Stromal cell of bone marrow (primary cell): ENCODE measurements around the gene IRF3.

Experiments
- DNase-seq: peaks from one replicate; pipeline ENCODE4 v3.0.0-alpha.2; 2012; ENCODE audit warnings: low read depth

IRF3 gene

GRCh38 chr19:49616945-49617344 lies 48.7 kb downstream of the IRF3 start:
- DNase-seq: no peak

DNA sequence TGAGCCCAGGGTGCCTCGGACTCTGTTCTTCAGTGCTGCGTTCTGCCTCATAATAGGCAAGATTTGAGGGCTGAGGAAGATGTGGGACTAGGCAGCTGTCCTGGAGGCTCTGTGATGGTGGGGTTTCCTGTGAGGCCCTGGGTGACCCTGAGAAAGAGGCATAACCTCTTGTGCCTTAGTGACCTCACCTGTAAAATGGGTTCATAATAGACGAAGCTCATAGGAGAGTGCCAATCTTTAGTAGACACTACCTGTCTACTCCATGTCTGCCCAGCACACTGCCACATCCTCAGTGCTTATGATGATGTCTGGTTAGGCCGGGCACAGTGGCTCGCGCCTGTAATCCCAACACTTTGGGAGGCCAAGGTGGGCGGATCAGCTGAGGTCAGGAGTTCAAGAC lies 49.1 kb downstream of the IRF3 start:
- no peak for DNase-seq

- no peak for DNase-seq
Observed at GRCh38 chr19:49615861-49616260, 49.8 kb downstream of the IRF3 start.

DNA sequence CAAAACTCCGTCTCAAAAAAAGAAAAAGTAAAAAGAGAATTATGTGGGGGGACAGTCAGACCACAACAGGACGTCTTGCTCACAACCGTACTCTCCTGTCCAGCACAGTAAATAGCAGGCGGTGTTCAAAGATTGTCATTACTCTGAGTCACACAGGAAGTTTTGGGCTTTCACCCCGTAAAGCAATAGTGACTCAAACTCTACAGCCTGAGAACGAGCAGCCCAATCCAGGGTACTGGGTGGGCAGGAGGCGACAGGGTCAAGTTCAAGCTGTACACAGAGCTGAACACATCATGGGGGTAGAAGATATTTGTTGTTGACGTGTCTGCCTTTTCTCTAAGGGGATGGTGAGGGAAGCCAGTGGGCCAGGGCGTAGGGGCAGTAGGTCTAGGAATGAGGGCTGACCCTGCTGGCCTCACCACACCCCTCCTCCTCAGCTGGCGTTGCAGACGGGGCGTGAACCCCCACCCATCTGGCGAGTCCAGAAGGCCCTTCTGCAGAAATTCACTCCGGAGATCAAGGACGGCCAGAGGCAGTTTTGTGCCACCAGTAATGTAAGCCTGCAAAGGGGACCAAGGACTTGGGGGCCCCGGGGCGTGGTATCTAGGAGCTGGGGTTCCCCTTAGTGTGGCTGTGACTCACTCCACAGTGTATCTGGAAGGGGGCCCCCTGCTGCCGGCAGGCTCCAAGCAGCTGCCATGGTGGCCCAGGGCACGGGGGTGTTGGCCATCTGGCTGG lies 51.4 kb downstream of the IRF3 start:
- peak; percentile 67 for DNase-seq

DNA sequence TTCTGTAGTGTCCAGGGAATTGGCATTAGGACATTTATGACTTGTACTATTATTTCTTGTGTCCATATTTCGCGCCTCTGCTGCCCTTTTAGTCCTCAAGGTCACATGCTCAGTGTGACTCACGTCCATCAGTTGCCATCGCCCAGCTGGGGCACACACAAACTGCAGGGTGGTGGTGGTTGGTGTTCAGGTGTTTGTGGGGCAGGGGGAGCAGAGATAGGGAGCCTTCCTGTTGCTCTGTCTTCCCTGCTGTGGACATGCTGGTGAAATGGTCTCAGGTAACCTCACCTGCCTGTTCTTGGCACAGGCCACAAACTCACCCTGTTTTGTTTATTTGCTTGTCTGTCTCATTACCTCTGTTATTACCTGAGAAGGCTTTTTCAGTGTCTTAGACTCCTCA lies 52.3 kb downstream of the IRF3 start:
- DNase-seq: no peak
